ENCODE results near the gene FOXP3.

Gene FOXP3

GRCh38 chrX:49249616-49250015, 14.9 kb downstream of the FOXP3 start:
- DNase-seq (ENCODE audit: low spot score), result no peak

DNA sequence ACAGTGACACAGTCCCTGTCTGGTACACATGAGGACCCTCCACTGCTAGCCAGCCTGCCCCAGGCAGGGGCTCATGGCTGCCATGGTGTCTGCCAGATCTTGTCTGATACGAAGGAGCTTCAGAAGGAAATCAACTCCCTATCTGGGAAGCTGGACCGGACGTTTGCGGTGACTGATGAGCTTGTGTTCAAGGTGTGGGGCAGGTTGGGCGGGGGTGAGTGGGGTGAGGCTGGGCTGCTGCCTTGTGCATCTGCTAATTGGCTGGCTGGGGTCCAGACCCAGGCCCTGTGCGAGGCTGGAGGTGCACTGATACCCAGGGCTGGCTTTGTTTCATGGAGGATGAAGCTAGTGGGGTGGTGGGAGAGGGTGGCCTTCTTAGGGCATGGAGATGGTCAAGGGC, 15.4 kb downstream of the FOXP3 start:
- no peak for DNase-seq (ENCODE audit: low spot score)

DNA sequence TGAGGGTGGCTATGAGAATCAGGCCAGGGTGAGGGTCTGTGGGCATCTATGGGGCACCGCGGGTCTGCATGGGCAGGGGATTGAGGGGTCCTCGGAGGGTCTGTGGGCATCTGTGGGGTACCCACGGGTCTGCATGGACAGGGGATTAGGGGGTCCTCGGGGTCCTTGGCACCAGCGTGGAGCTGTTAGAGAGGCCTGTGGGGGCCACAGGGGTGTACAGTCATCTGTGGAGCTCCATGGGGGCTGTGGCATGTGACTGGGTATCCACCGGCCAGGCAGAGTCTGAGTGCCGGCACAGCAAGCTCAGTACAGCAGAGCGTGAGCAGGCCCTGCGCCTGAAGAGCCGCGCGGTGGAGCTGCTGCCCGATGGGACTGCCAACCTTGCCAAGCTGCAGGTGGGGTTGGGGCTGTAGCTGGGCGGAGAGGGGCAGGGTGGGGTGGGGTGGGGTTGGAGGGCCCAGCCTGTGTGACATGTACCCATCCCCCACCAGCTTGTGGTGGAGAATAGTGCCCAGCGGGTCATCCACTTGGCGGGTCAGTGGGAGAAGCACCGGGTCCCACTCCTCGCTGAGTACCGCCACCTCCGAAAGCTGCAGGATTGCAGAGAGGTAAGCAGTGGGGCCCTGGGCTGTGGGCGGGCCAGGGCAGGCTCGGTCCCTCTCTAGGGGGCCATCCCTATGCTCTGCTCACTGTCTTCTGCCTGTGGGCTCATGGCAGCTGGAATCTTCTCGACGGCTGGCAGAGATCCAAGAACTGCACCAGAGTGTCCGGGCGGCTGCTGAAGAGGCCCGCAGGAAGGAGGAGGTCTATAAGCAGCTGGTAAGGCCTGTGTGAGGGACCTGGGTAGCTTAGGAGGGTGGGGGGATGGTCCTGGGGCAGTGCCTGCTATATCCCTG, 16.3 kb downstream of the FOXP3 start:
- no peak for DNase-seq (ENCODE audit: low spot score)

GRCh38 chrX:49247346-49247745, 17.2 kb downstream of the FOXP3 start:
- no peak for DNase-seq (ENCODE audit: low spot score)

DNA sequence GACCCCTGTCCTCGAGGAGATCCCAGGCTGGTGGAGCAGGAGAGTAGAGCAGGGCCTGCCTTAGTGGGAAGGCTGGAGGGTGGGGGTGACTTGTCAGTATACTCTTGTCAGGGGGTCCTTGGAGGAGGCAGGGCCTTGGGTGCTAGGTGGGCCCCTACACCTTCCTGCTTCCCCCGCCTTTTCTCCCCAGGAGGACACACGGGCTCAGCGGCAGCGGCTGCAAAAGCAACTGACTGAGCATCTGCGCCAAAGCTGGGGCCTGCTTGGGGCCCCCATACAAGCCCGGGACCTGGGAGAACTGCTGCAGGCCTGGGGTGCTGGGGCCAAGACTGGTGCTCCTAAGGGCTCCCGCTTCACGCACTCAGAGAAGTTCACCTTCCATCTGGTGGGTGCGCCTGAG, 18.0 kb downstream of the FOXP3 start:
- no peak for DNase-seq (ENCODE audit: low spot score)

DNA sequence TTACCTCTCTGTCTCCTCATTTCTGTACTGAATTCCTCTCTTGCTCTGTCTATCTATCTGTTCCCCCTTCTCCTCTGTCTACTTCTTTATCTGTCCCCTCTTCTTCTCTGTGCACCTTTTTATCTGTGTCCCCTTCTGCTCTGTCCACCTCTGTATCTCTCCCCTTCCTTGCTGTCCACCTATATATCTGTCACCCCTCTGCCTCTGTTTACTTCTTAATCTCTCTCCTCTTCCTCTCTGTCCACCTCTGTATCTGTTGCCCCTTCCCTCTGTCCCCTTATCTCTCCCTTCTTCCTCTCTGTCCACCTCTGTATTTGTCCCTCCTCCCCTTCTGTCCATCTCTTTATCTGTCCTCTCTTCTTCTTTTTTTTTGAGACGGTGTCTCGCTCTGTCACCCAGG, 20.3 kb downstream of the FOXP3 start:
- no peak for DNase-seq (ENCODE audit: low spot score)

- no peak for DNase-seq (ENCODE audit: low spot score)
Measured at GRCh38 chrX:49243166-49243565, 21.3 kb downstream of the FOXP3 start.

DNA sequence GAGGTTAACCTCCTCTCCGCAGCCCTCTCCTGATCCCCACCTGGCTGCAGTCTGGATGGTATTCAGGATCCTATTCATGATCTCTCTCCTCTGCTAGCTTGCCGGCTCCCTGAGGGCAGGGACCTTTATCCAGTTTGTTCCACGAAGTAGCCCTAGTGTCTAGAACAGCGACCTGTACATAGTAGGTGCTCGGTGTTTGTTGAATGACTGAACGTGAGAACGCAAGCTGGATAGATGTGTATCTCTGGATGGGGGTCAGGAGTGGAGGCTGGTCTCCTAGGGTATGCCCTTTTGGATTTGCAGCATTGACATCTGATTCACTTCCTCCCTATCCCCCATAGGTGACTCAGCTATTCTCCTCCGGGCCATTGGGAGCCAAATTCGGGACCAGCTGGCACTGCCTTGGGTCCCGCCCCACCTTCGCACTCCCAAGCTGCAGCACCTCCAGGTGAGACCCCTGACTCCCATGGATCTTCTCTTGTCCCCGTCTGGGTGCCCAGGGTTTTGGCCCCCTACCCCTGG, 21.9 kb downstream of the FOXP3 start:
- DNase-seq (ENCODE audit: low spot score), result no peak

DNA sequence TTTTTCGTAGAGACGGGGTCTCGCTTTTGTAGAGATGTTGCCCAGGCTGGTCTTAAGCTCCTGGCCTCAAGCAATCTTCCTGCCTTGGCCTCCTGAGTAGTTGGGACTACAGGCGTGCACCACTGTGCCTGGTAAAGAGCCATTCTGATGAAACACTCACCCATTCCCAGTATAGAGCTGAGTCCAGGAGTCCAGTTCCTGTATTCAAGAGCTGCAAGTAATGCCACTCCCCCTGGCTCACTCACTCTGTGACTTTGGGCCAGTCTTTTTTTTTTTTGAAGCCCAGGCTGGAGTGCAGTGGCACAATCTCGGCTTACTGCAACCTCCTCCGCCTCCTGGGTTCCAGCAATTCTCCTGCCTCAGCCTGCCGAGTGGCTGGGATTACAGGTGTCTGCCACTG, 25.8 kb downstream of the FOXP3 start:
- no peak for DNase-seq (ENCODE audit: low spot score)

DNA sequence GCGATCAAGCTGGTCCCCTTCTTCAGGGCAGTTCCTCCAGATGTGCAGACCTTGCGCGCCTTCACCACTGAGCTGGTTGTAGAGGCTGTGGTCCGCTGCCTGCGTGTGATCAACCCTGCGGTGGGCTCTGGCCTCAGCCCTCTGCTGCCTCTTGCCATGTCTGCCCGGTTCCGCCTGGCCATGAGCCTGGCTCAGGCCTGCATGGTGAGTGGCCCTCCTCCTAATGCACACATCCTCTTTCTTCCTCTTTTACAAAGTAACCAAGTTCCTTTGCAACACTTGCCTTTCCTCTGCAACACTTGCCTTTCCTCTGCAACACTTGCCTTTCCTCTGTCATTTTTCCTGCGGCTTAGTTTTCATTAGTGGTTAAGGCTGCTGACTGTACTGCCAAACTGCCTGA, 27.4 kb downstream of the FOXP3 start:
- DNase-seq (ENCODE audit: low spot score), result no peak

- DNase-seq (ENCODE audit: low spot score), result no peak
Measured at GRCh38 chrX:49233887-49234555, 30.5 kb downstream of the FOXP3 start.

- no peak for DNase-seq (ENCODE audit: low spot score)
Measured at GRCh38 chrX:49233176-49233575, 31.3 kb downstream of the FOXP3 start, which contains the start of gene CACNA1F. Gene CACNA1F, minus strand, starts transcription at chrX:49233340. Its CDS starts 31 bp downstream, at chrX:49233309.

DNA sequence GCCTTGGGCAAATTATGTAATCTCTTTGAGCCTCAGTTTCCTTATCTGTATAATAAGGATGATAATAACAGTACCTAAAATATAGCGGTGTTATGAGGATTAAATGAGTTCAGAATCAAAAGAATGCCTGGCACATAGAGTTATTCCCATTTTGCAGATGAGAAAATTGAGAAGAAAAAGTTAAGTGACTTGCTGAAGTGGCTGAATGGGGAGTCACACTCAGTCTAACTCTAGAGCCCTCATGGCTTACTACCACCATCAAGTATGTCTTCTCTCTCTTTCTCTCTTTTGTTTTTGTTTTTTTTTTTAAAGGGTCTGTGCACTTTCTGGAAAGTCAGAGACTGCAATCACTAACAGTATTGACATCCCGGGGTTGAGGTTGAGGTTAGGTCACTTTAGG, 32.0 kb downstream of the FOXP3 start:
- DNase-seq (ENCODE audit: low spot score), result no peak

- DNase-seq (ENCODE audit: low spot score), result no peak
Measured at GRCh38 chrX:49231333-49232000, 33.0 kb downstream of the FOXP3 start.

DNA sequence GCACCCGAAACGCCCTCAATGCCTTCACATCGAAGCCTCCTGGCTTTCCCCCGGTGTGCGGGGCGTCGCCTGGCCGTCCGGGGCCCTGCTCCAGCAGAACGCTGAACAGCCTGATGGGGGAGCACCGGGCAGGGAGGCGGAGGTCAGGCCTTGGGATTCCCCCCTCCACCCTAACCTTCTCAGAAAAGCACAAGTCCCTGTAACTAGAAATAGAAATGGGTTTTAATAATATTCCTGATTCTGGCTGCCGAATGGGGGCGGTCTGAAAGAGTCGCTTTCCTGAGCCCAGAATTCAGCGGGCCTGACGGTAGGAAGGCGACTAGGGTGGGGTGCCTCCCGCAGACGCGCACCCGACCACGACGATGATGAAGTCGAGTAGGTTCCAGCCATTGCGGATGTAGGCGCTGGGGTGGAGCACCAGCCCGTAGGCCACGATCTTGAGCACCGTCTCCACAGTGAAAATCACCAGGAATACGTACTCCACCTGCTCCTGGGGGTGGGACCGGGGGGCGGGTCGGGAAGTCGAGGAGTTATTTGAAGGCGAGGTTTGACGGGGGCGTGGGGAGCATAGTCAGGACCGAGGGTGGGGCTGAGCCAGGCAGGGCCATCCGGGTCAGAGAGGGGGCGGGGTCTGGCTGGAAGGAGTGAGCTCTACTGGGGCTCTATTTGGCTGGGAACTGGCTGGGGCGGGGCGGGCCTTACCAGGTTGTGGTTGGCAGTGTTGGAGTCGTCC, 33.8 kb downstream of the FOXP3 start:
- DNase-seq (ENCODE audit: low spot score), result peak; percentile 58

DNA sequence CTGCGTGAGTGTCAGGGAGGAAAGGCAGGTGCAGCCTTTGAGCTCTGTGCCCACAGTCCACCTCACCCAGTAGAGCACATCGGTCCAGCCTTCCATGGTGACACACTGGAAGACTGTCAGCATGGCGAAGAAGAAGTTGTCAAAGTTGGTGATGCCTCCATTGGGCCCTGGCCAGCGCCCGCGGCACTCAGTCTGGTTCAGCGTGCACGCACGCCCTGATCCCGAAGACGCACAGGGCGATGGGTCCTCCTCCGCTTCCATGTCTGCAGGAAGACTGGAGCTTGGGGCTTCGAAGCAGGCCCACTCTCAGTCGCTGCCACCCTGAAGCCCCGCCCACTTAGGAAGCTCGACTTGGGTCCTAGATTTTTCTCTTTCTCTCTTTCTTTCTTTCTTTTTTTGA, 36.3 kb downstream of the FOXP3 start:
- no peak for DNase-seq (ENCODE audit: low spot score)

DNA sequence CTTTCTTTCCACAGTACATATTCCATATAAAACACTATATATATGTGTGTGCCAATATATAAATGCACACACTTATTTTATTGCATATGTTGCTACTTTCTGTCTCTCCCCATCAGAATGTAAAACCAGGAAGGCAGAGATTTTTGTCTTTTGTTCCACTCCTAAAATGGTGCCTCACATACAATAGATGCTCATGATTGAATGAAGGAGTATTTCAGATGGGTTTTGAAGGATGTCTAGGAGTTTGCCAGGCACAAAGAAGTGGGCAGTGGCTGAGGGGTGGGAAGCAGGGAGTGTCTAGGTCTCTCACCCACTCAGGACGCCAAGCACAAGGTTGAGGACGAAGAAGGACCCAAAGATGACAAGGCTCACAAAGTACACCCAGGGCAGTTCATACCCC, 36.8 kb downstream of the FOXP3 start:
- DNase-seq (ENCODE audit: low spot score), result no peak

DNA sequence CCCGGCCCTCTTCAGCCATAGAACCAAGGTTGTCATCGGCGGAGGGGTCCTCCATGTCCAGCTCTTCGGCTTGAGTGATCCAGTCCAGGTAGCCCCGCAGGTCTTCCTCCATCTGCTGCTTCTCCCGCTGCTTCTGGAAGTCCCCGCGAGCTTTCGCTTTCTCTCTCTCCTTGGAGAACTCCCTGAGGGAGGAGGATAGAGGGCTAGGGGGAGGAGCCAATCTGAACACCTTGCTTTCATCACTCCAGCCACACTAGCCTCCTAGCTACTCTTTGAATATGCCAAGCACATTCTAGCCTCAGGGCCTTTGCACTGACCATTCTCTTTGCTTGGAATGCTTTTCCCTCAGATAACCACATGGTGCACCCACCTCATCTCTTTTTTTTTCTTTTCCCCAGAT, 37.6 kb downstream of the FOXP3 start:
- peak; percentile 1 for DNase-seq (ENCODE audit: low spot score)

DNA sequence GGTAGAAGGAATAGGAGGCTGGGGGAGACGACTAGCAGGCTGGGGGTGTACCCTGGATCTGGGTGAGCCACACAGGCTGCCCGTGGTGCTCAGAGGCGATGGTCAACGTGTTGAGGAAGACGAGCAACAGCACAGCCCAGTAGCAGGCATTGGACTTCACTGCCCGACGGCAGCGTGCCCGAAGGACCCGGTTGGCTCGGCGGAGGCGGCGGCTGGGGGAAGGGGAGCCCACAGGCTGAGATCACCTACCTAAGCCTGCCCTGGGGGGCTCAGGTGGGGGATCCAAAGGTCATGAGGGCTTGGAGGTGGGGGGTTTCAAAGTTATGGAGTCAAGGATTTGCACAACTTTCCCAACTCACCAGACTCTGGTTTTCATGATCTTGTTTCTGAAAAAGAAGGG, 38.7 kb downstream of the FOXP3 start:
- no peak for DNase-seq (ENCODE audit: low spot score)

- no peak for DNase-seq (ENCODE audit: low spot score)
Measured at GRCh38 chrX:49221868-49222267, 42.6 kb downstream of the FOXP3 start.

- DNase-seq (ENCODE audit: low spot score), result no peak
Measured at GRCh38 chrX:49220100-49220499, 44.4 kb downstream of the FOXP3 start.

DNA sequence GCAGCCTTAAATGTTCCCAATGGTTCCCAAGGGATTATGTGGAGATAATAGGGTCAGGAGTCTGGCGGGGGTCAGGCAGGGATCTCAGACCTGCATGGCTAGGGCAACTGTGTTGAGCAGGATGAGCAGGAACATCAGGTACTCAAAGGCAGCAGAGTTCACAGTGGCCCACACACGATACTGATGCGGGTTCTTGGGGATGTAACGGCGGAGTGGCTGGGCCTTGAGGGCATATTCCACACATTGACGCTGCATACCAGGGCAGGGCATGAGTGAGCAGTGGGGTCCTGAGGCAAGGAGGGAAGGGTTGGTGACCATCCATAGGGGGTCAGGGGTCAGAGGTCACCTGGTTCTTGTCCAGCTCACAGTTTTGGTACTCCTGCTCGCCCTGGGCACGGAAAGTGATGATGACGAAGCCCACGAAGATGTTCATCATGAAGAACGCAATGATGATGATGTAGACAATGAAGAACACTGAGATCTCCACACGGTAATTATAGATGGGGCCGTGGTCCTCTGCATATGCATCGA, 49.4 kb downstream of the FOXP3 start:
- no peak for DNase-seq (ENCODE audit: low spot score)

All from LoVo (cell line).